AG10803 (cell line): ENCODE measurements around the gene RGS9BP.
"Not testable (repeated sequence)": the region's sequence is repeated elsewhere in the genome, so short reads cannot be mapped to it uniquely, and the experiment has no call there.

Experiments used
- DNase-seq: peaks from one replicate; pipeline ENCODE4 v3.0.0; 2010; ENCODE audit warnings: low read depth
- H3K4me3 ChIP-seq: 2 replicates; pipeline ENCODE4 v1.5.1; 2011; ENCODE audit warnings: mild to moderate bottlenecking, low read length, control low read depth
- CTCF ChIP-seq: conservative IDR thresholded peaks from 2 replicates; pipeline ENCODE4 v1.5.1; 2011; ENCODE audit warnings: mild to moderate bottlenecking, low read length, control low read depth, inconsistent platforms

RGS9BP gene

GRCh38 chr19:32652894-32653598, 22.6 kb upstream of the RGS9BP start:
- no peak for TF ChIP-seq CTCF
- no peak overlapping the region for H3K4me3 ChIP-seq
- peak; percentile 40 for DNase-seq

DNA sequence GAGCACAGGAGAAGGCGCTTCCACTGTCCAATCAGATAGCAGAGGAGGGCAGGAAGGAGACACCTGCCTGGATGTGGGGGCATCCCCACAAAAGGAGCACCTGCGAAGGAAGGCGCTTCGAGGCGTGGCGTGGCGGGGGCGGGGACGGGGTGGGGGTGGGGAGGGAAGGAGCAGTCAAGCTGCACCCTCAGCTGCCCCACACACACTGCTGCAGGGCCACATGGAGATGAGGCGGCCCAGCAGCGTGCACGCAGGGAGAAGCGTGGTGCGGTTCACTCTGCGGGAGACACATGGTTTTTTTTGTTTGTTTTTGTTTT, 22.1 kb upstream of the RGS9BP start:
- H3K4me3 ChIP-seq: no peak overlapping the region
- no peak for TF ChIP-seq CTCF
- no peak for DNase-seq

- not testable (repeated sequence) for H3K4me3 ChIP-seq, DNase-seq
These were observed 19.3 kb upstream of the RGS9BP start for GRCh38 chr19:32656379-32656778.

DNA sequence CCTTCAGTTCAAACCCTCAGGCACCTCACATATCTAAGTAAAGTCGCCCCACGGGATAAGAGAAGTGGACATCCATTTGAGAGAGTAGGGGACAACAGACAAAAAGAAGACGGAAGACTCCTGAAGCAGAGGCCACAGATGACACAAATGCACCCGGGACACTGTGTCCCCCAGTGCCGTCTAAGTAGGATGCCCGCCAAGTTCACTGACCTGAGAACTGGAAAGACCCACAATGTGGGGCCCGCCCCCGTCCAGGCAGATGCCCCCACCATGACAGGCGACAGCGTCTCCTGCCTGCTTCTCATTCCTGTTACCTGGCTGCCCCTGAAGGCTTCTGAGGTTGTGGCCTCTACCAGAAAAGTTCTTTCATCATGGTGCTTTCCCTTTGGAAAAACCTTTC, 17.6 kb upstream of the RGS9BP start:
- no peak overlapping the region for H3K4me3 ChIP-seq

GRCh38 chr19:32658527-32658926, 17.1 kb upstream of the RGS9BP start:
- DNase-seq: no peak
- H3K4me3 ChIP-seq: no peak overlapping the region
- no peak for TF ChIP-seq CTCF

More for the DNA sequence above, 17.6 kb upstream of the RGS9BP start:
- DNase-seq: no peak
- no peak for TF ChIP-seq CTCF

- no peak for TF ChIP-seq CTCF
- H3K4me3 ChIP-seq: no peak overlapping the region
- no peak for DNase-seq
These were observed 14.3 kb upstream of the RGS9BP start for GRCh38 chr19:32661318-32661717.

GRCh38 chr19:32662186-32662585, 13.5 kb upstream of the RGS9BP start:
- H3K4me3 ChIP-seq: no peak overlapping the region
- no peak for TF ChIP-seq CTCF
- peak; percentile 40 for DNase-seq

DNA sequence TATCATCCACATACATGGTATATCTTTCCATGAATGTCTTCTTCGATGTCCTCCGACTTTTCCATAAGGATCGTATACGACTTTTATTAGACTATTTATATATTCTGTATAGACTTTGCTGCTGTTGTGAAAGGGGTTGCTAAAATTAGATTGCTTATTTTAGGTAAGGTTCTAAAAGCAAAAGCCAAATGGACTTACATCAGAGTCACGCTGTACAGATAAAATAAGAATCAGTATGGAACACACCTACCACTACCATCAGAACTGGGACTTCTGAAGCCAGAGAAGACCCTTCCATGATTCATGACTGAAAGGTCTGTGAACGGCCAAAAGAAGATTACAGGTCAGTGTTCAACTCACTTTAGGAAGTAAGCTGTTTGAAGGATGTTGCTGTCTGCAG, 9.6 kb upstream of the RGS9BP start:
- no peak for DNase-seq
- no peak overlapping the region for H3K4me3 ChIP-seq
- TF ChIP-seq CTCF: no peak
